Inflammatory macrophage (primary cell): ENCODE results near the gene S100A5.
"Not testable (repeated sequence)": the region's sequence is repeated elsewhere in the genome, so short reads cannot be mapped to it uniquely, and the experiment has no call there.

Experiments
- DNase-seq, 2 donors: peaks; one replicate each; pipeline ENCODE4 v3.0.0-alpha.2; 2020 to 2022

S100A5 gene

GRCh38 chr1:153532769-153533599 is 7.8 kb downstream of the S100A5 start:
- DNase-seq = peak; percentile 73 to 76

- DNase-seq = no peak
Observed at GRCh38 chr1:153532181-153532580, 8.6 kb downstream of the S100A5 start.

DNA sequence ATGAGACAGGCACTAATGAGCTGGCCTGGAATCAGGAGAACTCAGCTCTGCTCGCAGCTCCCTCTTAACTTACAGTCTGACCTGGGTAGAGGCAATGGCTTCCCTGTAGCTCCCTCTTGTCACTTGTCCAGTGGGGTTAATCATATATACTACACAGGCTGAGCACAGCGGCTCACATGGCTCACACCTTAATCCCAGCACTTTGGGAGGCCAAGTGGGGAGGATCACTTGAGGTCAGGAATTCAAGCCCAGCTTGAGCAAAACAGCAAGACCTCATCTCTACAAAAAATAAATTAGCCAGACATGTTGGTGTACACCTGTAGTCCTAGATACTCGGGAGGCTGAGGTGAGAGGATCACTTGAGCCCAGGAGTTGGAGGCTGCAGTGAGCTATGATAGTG is 9.1 kb downstream of the S100A5 start:
- no peak for DNase-seq

DNA sequence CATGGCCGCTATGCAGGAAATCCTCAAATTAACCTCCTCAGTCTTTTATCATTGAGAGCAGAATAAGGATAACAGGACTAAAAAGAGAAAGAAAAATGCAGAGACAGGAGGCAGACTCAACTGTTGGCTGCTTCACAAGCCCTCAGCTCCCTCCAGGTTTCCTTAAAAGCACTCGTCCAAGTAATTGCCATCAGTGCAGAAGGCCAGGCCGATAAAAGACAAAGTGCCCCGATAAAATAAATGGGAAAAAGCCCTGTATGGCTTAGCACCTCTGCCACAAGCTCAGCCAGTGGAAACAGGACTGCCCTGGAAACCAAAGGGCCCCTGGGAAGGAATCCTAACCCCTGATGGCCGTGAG is 13.1 kb downstream of the S100A5 start:
- no peak for DNase-seq

DNA sequence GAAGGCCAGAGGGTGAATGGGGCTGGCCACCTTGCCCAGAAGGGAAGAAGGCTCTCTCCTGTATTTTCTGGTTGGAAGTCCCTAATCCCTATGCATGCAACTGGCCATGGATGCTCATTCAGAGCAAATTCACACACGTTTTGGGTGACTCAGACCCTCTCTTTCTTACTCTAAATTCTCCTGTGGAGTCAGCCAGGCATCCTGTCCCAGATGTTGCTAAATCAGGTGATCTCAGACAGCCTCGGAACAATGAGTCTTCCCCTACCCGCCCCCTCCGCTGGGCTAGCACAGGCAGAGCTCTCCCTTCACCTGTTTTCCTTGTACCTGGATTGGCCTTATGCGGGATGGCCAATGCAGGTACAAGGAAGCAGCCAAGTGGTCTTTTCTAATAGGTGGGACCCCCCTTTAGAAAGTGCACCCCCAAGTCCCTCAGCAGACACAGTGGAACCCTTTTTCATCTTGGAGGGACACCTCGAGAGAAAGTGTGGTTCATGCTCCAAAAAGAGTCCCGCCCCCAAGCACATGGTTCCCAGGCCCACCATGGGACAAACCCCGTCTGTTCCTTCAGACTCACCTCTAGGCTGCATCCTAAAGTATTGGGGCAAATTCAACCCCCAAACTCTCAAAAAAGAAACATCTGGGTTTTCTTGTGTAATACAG is 13.6 kb downstream of the S100A5 start:
- DNase-seq = no peak

- DNase-seq = peak; percentile 52 to 73
Observed at GRCh38 chr1:153526132-153526543, 14.6 kb downstream of the S100A5 start.

- no peak for DNase-seq
Observed at GRCh38 chr1:153525088-153525728, 15.5 kb downstream of the S100A5 start.

GRCh38 chr1:153522353-153523048 is 18.2 kb downstream of the S100A5 start:
- not testable (repeated sequence) for DNase-seq

DNA sequence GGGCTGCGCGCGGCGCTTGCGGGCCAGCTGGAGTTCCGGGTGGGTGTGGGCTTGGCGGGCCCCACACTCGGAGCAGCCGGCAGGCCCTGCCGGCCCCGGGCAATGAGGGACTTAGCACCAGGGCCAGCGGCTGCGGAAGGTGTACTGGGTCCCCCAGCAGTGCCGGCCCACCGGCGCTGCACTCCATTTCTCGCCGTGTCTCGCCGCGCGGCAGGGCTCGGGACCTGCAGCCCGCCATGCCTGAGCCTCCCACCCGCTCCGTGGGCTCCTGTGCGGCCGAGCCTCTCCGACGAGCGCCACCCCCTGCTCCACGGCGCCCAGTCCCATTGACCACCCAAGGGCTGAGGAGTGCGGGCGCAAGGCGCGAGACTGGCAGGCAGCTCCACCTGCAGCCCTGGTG is 18.9 kb downstream of the S100A5 start:
- not testable (repeated sequence) for DNase-seq

GRCh38 chr1:153520818-153521476 is 19.8 kb downstream of the S100A5 start:
- DNase-seq = no peak

DNA sequence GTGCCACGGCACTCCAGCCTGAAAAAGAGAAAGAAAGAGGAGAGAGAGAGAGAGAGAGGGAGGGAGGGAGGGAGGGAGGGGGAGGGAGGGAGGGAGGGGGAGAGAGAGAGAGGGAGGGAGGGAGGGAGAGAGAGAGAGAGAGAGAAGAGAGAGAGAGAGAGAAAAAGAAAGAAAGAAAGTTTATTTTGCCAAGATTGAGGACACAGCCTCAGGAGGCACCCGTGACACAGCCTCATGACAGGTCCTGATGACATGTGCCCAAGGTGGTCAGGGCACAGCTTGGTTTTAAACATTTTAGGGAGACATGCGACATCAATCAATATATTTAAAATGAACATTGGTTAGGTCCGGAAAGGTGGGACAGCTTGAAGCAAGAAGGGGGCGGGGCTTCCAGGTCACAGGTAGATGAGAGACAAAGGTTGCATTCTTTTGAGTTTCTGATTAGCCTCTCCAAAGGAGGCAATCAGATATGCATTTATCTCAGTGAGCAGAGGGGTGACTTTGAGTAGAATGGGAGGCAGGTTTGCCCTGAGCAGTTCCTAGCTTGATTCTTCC is 20.5 kb downstream of the S100A5 start:
- DNase-seq = not testable (repeated sequence)

DNA sequence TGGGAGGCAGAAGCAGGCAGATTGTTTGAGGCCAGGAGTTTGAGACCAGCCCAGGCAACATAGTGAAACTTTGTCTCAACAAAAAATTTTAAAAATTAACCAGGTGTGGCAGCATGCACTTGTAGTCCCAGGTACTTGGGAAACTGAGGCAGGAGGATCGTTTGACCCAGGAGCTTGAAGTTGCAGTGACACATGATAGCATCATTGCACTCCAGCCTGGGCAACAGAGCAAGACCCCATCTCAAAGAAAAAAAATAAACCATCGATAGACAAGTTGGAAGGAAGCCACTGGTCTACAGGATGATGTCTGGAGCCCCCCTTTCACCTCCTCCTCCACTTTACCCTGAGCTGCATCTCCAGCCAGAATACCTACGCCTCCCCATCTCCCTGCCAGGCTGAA is 21.5 kb downstream of the S100A5 start:
- DNase-seq = no peak

GRCh38 chr1:153515504-153516394 is 25.0 kb downstream of the S100A5 start:
- DNase-seq = peak; percentile 52 to 65

DNA sequence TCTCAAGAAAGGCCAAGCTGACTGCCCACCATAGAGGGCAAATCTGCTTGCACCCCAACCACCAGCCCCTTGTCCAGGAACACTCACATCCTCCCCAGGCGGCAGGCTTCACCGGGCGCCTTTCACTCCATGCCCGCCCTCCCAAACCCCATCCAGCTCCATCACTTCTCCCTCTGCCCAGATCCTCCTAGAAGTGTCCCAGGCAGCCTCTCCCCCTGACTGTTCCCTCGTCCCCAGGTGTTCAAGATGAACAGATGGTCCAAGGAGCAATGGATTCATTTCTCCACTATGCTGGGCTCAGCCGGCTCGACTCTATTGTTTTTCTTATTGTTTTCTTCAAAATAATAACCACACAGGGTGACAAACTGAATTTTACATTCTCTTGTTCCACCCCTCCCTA is 27.1 kb downstream of the S100A5 start:
- DNase-seq = no peak

DNA sequence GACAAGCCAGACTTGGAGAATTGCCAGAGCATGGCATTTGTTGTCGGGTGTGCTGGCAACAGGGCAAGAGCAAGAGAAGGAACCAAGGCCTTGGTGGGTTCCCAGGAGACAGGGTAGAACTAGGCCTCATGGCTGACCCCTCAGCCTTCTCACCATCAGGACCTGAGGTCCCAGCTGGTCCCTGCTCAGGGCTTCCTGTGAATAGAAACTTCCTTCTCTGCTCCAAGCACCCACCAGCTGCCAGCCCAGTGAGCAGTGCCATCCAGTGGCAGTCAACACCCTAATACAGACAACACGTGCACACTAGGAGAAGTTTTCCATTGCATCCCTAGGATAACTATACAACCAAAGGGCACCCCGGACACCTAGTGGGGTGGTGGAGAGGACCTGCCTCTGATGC is 27.7 kb downstream of the S100A5 start:
- DNase-seq = peak in 1 of 2 donors; percentile 29

DNA sequence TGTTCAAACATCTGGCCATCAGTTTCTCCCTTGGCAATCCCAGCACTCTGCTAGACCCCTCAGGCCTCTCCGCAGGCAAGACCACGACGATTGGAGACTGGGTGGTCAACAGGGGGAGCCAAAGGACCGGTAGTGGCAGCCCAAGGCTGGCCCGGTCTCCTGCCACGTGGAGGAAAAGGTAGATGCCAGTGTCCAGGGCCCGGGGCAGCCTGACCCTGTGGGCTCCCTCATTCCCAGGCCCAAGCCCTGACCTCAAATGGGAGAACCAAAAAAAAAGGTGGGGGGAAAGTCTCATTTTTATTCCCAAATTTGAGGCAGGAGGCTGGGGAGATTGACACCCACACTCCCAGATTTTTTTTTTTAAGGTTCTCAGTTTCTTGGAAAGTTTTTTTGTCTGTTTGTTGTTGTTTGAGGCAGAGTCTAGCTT is 29.7 kb downstream of the S100A5 start:
- peak; percentile 69 to 78 for DNase-seq

DNA sequence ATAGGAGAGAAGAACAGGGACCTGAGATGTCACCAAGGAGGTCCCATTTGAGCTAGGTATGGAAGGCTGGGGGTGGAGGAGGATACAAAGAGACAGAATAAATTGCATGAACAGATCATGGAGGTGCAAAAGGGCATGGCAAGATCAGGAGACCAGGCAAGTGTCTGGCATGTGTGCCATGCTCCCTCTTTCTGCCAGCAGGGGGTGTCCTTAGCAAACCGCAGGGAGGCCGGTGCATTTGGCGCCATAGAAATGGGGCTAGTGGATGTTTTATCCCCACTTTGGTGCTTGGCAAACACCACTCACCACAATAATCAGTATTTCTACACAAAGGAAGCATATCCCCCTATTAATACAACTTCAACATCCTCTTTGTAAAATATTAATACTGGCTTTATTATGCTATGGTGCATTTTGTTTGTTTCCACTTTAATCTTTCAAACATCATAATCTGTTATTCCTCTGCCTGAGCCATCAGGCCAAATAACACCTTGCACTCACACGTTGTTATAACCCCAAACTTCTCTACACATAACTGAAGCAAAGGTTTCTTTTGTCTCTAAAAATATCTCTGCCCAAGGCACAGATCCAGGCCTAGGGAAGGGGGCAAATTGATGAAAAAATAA is 30.9 kb downstream of the S100A5 start:
- peak; percentile 49 to 54 for DNase-seq

- no peak for DNase-seq
Observed at GRCh38 chr1:153509036-153509435, 31.7 kb downstream of the S100A5 start.

- DNase-seq = no peak
Observed at GRCh38 chr1:153507926-153508583, 32.7 kb downstream of the S100A5 start.

DNA sequence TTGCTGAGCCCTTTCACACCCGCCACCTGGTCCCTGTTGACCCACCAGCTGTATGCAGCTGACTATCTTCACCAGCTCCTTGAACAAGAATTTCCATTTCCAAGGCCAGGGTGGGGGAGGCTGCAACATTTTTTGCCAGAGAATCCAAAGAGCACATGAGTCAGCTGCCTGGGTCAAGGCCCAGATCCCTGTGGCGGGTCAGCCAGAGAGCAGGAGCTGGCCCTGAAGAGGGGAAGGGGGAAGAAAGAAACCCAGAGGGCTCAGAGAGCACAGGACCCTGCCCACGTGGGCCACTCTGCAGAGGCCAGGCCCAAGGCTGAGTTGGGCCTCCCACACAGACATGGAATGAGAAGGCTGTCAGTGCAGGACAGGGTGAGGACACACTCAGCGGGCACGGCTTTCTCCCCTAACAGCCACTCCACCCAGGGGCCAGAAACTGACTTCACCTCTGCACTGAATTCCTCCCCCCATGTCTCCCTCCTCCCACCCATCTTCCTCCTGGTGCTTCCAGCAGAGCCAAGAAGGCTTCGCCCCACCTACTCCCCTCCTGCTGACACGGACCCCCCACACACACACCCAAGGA is 33.8 kb downstream of the S100A5 start:
- DNase-seq = no peak
